Panc1 (cell line): Measurements from ENCODE around the gene CREB3. TPM values are rescaled to one million over a fixed set of nuclear protein-coding genes. Genes with fewer than 3 reads are reported as not detected.

ENCODE experiments used
- ATAC-seq: fragments of 200-7000 bp; cut with Tn5 transposase; 2 replicates; pipeline ENCODE4 v1.9.1; 2020; ENCODE audit warnings: mild to moderate bottlenecking, moderate library complexity
- BruUV-seq: library from RNA; stranded (reverse); fragments of 400-500 nt; replicated peaks from 2 replicates; lab custom pipeline; 2021; lab: Mats Ljungman, UMichigan
- CTCF ChIA-PET: fragments of 300-600 bp; sonication (Branson Sonifier 250); formaldehyde crosslinking; loops from one replicate; lab custom pipeline; 2022; ENCODE audit warnings: antibody characterized with exemption; lab: Charles Lee
- POLR2A ChIA-PET: fragments of 300-600 bp; sonication (Branson Sonifier 250); formaldehyde crosslinking; loops from one replicate; lab custom pipeline; 2022; ENCODE audit warnings: antibody characterized with exemption; lab: Charles Lee
- DNase-seq: peaks from one replicate; pipeline ENCODE4 v3.0.0-alpha.2; 2010; ENCODE audit warnings: low read depth, low spot score
- H3K27ac ChIP-seq: 2 replicates; pipeline ENCODE4 v1.5.1; 2011; ENCODE audit warnings: mild to moderate bottlenecking, low read length, inconsistent platforms
- H3K27me3 ChIP-seq: fragments of 200-500 bp; sonication (Bioruptor generic); 2 replicates; pipeline ENCODE4 v1.6.0; 2014; ENCODE audit warnings: low read length, inconsistent platforms; ENCODE audit not compliant: control insufficient read depth, insufficient read depth
- H3K36me3 ChIP-seq: fragments of 200-500 bp; sonication (Bioruptor generic); 2 replicates; pipeline ENCODE4 v1.5.1; 2014; ENCODE audit warnings: inconsistent platforms, mild to moderate bottlenecking, low read length, moderate library complexity; ENCODE audit not compliant: control insufficient read depth, insufficient read depth
- H3K4me1 ChIP-seq: 2 replicates; pipeline ENCODE4 v1.5.1; 2011; ENCODE audit warnings: inconsistent platforms, mild to moderate bottlenecking, low read length, moderate library complexity; ENCODE audit not compliant: control insufficient read depth, insufficient read depth
- H3K4me3 ChIP-seq, 2 experiments: 2 replicates each; pipeline ENCODE4 v1.5.1; 2011 to 2012; ENCODE audit warnings: low read depth in 2 of 2, low read length in 2 of 2, mild to moderate bottlenecking in 2 of 2, inconsistent platforms in 1 of 2, moderate library complexity in 1 of 2
- H3K9me3 ChIP-seq: fragments of 200-500 bp; sonication (Bioruptor generic); 2 replicates; pipeline ENCODE4 v1.5.1; 2014; ENCODE audit warnings: low read depth, mild to moderate bottlenecking, inconsistent platforms, low read length, moderate library complexity; ENCODE audit not compliant: control insufficient read depth, insufficient read depth
- CTCF ChIP-seq: fragments of 450-650 bp; IDR thresholded peaks from 2 replicates; pipeline ENCODE4 v1.5.1; 2017; ENCODE audit warnings: mild to moderate bottlenecking
- POLR2AphosphoS5 ChIP-seq: IDR thresholded peaks from 2 replicates; pipeline ENCODE4 v1.6.1; 2012; ENCODE audit warnings: mild to moderate bottlenecking, low read depth, low read length, moderate library complexity
- REST ChIP-seq, 2 experiments: IDR thresholded peaks; 2 replicates each; pipeline ENCODE4 v1.6.1; 2011 to 2012; ENCODE audit warnings: low read depth in 2 of 2, control low read depth in 1 of 2, low read length in 1 of 2, mild to moderate bottlenecking in 1 of 2, moderate library complexity in 1 of 2; ENCODE audit not compliant: insufficient read depth in 1 of 2
- SIN3A ChIP-seq: IDR thresholded peaks from 2 replicates; pipeline ENCODE4 v1.6.1; 2012; ENCODE audit warnings: low read depth, mild to moderate bottlenecking, low read length, moderate library complexity, borderline replicate concordance; ENCODE audit not compliant: insufficient read depth
- TCF7L2 ChIP-seq: IDR thresholded peaks from 2 replicates; pipeline ENCODE4 v1.6.1; 2011; ENCODE audit warnings: mild to moderate bottlenecking, low read depth, low read length, inconsistent platforms
- in situ Hi-C: cut with HindIII; loops from 2 replicates; pipeline ENCODE4 v1.10.0; 2016; ENCODE audit warnings: low sequenced_read_pairs, low pct_unique_long_range_greater_than_20kb
- intact Hi-C: fragments of 100-400 bp; cut with micrococcal nuclease; formaldehyde crosslinking; loops from one replicate; pipeline ENCODE4 v1.10.0; 2022; ENCODE audit not compliant: unreplicated experiment
- total RNA-seq: library from RNA; stranded (reverse); gene quantifications from one replicate; pipeline ENCODE4 v1.2.1, GENCODE V29; 2021; ENCODE audit not compliant: unreplicated experiment

The CREB3 gene
- total RNA-seq, 1 experiment from 2014 or later = 67.0 TPM

GRCh38 chr9:35750256-35750531, 17.7 kb downstream of the CREB3 start:
- H3K9me3 ChIP-seq = no peaks in the 10 kb centered on the region
- in situ Hi-C loops (no loop called here), intact Hi-C loops (no loop called here)
- CTCF ChIA-PET = interaction anchor here (1.7 kb wide), 1 partner anchor 14 kb away, joined by 5 read pairs; no protein-coding TSS in a partner anchor
- DNase-seq (no peak), ATAC-seq (no peak)
- peak overlapping the region; percentile 88 for H3K27ac ChIP-seq
- BruUV-seq = no TSS peak
- no peaks in the 10 kb centered on the region; the same call in 1 of the 2 replicates for H3K36me3 ChIP-seq
- H3K4me3 ChIP-seq = peak overlapping the region; percentile 95 to 96
- POLR2A ChIA-PET = no interaction called here
- H3K4me1 ChIP-seq = peaks cover 22% of the 10 kb centered on the region; the same call in 1 of the 2 replicates
- TF ChIP-seq CTCF = no peak
- TF ChIP-seq POLR2AphosphoS5 = no peak
- TF ChIP-seq SIN3A = no peak
- no peaks in the 10 kb centered on the region for H3K27me3 ChIP-seq

- ATAC-seq (no peak), DNase-seq (no peak)
- H3K27me3 ChIP-seq = no peaks in the 10 kb centered on the region
- ChIA-PET POLR2A (no interaction called here), CTCF (no interaction called here)
- H3K36me3 ChIP-seq = no peaks in the 10 kb centered on the region; the same call in 1 of the 2 replicates
- TF ChIP-seq SIN3A (no peak), REST (IDR thresholded peaks at IDR 0.05; ENCODE audit: insufficient read depth in 1 of 2, low read depth in 2 of 2, low read length in 1 of 2) (no peak), POLR2AphosphoS5 (no peak), CTCF (no peak), TCF7L2 (no peak)
- peaks cover 12% of the 10 kb centered on the region for H3K4me1 ChIP-seq
- BruUV-seq = no TSS peak
- no peak overlapping the region for H3K4me3 ChIP-seq
- in situ Hi-C loops (no loop called here), intact Hi-C loops (no loop called here)
- H3K9me3 ChIP-seq = no peaks in the 10 kb centered on the region
- no peak overlapping the region for H3K27ac ChIP-seq
Observed at GRCh38 chr9:35753466-35753865, 21.0 kb downstream of the CREB3 start.
